ENCODE results near the gene ZNF333.
"Not testable (repeated sequence)": the region's sequence is repeated elsewhere in the genome, so short reads cannot be mapped to it uniquely, and the experiment has no call there.

The ZNF333 gene

GRCh38 chr19:14699641-14700040, 9.8 kb downstream of the ZNF333 start:
- DNase-seq (ENCODE audit: low read depth) = no peak

DNA sequence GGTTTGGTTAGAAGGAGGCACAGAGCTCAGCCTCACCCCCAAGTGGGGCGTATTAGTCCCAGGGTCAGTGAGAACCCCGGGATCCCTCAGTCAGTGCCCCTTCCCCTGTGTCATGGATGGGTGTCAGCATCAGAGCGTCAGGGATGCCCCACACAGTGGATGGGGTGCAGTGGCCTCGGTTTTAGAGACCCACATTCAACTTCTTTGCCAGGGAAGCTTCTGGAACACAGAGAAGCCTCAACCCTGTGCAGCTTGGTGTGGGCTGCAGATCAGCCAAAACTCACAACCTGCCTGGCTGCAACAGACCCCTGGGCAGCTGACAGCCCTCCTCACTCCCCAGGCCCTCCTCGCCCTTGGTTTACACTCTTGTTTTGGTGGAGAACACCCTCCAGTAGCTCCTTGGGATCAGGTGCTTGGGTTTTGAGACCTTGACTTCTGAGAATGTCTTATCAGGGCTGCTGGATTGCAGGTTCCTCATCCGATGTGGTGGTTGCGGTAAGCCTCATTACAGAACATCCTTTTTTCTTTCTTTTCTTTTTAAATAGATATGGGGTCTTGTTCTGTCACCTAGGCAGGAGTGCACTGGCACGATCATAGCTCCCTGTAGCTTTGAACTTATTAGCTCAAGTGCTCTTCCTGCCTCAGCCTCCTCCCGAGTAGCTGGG, 11.0 kb downstream of the ZNF333 start:
- no peak for DNase-seq (ENCODE audit: low read depth)

GRCh38 chr19:14703833-14704232, 14.0 kb downstream of the ZNF333 start:
- no peak for DNase-seq (ENCODE audit: low read depth)

GRCh38 chr19:14704450-14704849, 14.6 kb downstream of the ZNF333 start:
- DNase-seq (ENCODE audit: low read depth) = no peak

GRCh38 chr19:14715841-14716240, 26.0 kb downstream of the ZNF333 start:
- DNase-seq (ENCODE audit: low read depth) = no peak

GRCh38 chr19:14718522-14719116, 28.8 kb downstream of the ZNF333 start:
- DNase-seq (ENCODE audit: low read depth) = no peak

GRCh38 chr19:14719162-14719561, 29.3 kb downstream of the ZNF333 start:
- DNase-seq (ENCODE audit: low read depth) = no peak

GRCh38 chr19:14722127-14722526, 32.3 kb downstream of the ZNF333 start:
- DNase-seq (ENCODE audit: low read depth) = no peak

DNA sequence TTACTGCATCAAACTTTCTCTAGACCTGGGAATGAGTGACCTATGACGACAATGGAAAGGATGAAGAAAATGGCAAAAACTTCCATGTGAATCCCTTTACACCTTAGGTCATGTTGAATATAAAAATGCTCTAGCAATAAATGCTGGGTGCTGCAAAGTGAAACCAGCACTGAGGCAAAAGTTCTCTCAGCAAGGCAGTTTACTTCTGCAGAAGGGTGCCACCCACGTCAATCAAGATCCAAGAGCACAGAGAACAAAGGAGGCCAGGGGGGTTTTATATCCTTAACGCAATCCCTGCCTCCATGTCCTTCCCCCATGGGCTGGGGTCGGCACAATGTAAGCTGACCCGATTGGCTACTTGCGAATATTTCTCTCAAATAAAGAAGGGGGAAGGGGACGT, 38.7 kb downstream of the ZNF333 start:
- DNase-seq (ENCODE audit: low read depth) = no peak

- DNase-seq (ENCODE audit: low read depth) = no peak
Measured at GRCh38 chr19:14731200-14731599, 41.4 kb downstream of the ZNF333 start.

GRCh38 chr19:14732510-14732909, 42.7 kb downstream of the ZNF333 start:
- no peak for DNase-seq (ENCODE audit: low read depth)

- no peak for DNase-seq (ENCODE audit: low read depth)
Measured at GRCh38 chr19:14733574-14733973, 43.7 kb downstream of the ZNF333 start.

DNA sequence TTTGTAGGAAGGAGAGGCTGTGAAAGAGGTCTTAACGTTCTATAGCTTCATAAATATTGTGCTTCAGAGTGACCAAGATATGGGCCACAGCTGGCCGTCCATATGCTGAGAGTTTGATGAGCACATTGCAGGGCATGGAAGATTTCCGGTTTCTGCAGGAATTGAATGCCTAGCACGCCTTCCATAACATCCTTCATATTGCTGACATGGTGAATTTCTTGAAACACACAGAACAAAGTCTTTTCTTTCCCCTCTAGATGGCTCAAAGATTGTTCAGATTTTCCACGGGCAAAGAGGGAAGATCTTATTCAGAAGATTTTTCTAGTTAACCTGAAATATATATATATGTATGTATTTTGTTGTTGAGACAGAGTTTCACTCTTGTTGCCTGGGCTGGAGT, 46.1 kb downstream of the ZNF333 start:
- no peak for DNase-seq (ENCODE audit: low read depth)

DNA sequence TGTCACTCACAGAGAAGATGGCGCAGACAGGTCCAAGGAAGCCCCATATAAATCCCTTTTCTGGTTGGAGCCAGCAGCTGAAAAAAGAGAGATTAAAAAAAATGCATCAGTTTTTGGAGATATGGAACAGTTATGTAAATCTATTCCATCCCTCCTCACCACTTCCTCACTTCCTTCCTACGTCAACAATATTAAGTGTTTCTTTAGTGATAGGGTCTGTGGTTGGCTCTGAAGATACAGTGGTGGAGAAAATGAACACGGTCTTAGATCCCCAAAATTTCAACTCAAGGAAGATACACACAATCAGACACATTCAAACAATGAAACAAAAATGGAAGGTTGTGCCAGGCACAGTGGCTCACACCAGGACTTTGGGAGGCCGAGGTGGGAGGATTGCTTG, 57.0 kb downstream of the ZNF333 start:
- DNase-seq (ENCODE audit: low read depth) = no peak

DNA sequence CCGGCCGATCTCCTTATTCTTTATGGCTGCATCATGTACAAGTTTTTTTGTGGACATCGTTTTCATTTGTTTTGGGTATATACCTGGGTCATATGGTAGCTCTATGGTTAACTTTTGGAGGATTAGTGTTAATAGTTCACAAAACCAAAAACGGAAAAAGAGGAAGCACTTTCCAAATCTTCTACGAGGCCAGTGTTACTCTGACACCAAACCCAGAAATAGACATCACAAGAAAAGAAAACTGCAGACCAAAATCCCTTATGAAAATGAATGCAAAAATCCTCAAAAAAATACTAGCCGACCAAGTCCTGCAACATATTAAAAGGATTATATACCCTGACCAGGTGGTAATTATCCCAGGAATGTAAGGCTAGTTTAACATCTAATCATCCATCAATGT, 58.8 kb downstream of the ZNF333 start:
- DNase-seq (ENCODE audit: low read depth) = no peak

- no peak for DNase-seq (ENCODE audit: low read depth)
Measured at GRCh38 chr19:14758816-14759215, 69.0 kb downstream of the ZNF333 start.

- no peak for DNase-seq (ENCODE audit: low read depth)
Measured at GRCh38 chr19:14761607-14762006, 71.8 kb downstream of the ZNF333 start.

DNA sequence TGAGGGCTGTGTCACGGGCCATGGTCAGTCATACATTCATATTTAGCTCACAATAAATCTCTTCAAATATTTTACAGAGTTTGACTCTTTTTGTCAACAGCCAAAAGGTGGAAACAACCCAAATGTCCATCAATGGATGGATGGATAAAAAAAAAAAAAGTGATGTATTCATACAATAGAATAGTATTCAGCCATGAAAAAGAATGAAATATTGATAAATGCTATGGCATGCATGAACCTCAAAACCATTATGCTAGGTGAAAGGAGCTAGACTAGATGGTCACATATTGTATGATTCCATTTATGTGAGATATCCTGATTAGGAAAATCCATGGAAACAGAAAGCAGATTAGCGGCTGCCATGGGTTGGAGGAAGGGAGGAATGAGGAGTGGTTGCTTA, 72.3 kb downstream of the ZNF333 start:
- no peak for DNase-seq (ENCODE audit: low read depth)

DNA sequence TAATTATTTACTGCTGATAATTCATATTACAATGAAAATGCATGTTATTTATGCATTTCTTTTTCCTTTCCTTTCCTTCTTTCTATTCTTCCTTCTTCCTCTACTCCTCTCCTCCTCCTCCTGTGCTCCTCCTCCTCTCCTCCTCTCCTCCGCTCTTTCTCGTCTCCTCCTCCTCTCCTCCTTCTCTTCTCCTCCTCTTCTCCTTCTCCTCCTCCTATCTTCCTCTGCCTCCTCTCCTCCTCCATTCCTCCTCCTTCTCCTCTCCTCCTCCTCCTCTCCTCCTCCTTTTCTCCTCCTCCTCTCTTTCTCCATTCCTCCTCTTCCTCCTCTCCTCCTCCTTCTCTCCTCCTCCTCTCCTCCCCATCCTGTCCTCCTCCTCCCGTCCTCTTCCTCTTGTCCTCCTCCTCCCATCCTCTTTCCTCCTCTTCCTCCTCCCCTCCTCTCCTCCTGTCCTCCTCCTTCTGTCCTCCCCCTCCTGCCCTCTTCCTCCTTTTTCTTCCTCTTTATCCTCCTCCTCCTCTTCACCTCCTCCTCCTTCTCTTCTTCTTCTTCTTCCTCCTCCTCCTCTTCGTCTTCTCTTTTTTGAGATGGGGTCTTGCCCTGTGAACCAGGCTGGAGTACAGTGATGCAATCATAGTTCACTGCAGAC, 73.8 kb downstream of the ZNF333 start:
- DNase-seq (ENCODE audit: low read depth) = no peak

GRCh38 chr19:14764401-14764800, 74.6 kb downstream of the ZNF333 start:
- no peak for DNase-seq (ENCODE audit: low read depth)

DNA sequence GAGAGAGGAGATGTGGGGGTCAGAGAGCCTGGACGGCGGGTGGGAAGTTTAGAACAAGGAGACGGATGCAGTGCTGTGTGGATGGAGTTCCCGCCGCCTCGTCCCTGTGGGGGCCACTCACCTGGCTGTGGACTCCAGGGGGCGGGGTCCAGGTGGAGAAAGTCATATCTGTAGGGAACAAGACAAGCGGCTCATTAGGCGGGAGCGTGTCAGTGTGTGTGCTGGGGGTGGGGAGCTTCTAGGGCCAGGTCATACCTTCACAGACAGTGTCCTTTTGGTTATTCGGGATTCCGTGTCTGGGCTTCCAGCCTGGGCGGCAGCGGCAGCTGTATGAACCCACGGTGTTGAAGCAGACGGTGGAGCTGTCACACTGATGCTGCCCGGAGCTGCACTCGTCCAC, 75.6 kb downstream of the ZNF333 start:
- not testable (repeated sequence) for DNase-seq (ENCODE audit: low read depth)

DNA sequence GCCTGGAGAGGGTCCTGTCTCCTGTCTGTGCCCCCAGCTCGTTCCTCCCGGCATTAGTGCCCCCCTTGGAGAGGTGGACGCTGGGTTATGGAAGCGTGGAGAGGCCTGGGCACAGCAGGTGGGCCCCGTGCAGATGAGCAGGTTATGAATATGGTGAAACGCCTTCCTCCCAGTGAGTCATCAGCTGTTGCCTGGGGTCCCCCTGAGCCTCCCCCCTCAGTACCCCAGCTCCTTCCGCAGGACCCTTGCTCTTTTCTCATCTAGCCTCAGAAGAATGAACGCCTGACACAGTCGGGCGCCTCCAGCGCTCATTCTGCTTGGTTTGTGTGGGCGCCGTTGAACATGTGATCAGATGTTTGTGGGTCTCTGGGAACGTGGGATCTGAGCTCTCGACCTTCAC, 76.0 kb downstream of the ZNF333 start:
- not testable (repeated sequence) for DNase-seq (ENCODE audit: low read depth)

DNA sequence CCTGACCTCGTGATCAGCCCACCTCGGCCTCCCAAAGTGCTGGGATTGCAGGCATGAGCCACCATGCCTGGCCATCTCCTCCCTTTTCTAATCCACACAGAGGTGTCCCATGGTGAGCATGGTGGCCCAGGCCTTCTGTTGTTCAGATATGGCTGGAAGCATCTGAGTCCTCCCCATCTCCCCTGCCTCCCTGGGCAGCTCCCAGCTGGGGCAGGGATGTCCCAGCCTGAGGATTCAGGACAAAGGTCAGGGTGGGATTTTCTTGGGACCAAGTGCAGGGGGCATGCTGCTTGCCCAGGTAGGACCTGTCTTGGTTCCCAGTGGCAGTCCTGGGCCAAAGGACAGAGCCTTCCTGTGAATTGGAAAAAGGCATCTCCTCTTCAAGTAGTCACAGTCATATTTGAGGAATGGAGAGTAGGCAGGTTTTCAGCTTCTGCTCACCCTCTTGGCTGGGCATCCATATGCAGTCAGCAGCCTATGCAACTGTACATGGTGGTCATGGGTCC, 77.7 kb downstream of the ZNF333 start:
- DNase-seq (ENCODE audit: low read depth) = no peak

Measured in activated T-cell treated with anti-CD3 and anti-CD28 coated beads for 1 hour (primary cell).